Measurements from ENCODE around the gene BAZ2B.

DNA sequence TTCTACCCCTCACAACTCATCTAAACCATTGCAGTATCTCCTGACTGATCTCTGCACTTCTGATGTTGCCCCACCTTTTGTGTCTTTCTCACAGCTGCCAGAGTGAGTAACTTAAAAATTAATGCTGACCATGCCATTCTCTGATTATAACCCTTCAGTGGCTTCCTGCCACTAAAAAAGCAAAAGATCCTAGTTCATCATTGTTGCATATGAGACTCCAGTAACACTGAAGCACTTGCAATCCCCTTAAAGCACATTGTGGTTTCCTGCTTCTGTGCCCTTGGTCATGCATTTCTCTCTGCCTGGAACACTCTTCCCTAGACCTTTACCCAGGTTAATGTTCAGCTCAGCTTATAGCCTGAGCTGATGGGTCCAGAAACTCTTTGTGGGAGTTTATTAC, 234.8 kb downstream of the BAZ2B start:
- TF ChIP-seq POLR2AphosphoS5 (IDR thresholded peaks at IDR 0.05; ENCODE audit: borderline replicate concordance, low read depth, low read length): peak; percentile 24; the same call in 1 of the 2 replicates
- no peak for TF ChIP-seq FOXP2 (optimal IDR thresholded peaks at IDR 0.05; ENCODE audit: control extremely low read depth, extremely low read length, insufficient read depth)
- TF ChIP-seq EZH2 (IDR thresholded peaks at IDR 0.05): no peak

All from SK-N-MC (cell line).